ENCODE measurements around the gene KLHL22.
"Not testable (repeated sequence)": the region's sequence is repeated elsewhere in the genome, so short reads cannot be mapped to it uniquely, and the experiment has no call there.

KLHL22 gene

DNA sequence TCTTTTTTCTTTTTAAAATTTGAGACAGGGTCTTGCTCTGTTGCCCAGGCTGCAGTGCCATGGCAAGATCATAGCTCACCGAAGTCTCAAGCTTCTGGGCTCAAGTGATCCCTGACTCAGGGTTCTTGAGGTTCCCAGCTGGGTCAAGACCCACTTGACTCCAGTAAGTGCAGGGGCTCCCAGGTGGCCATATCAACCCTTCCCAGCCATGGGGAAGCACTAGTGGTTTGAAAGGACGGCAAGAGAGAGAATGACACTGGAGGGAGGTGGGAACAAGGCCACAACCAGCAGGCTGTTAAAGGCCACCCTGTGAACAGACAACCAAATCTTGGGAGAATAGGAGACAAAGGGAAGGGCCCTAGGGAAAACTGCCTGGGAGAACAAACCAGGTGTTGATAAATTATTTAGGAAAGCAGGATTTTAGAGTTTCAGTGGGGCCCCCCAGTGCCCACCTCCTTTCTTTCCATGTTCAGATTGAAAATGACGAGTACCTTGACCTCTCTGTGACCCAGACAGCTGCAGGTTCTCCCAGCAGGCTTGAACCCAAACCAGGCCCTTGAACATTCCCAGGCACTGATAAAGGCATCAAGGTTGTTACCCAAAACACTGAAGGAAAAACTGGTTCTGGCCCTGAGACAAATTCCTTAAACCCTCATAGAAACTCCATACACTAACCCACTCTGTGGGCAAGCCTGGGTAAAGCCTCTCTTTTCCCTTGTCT, 28.8 kb downstream of the KLHL22 start:
- no peak for DNase-seq

DNA sequence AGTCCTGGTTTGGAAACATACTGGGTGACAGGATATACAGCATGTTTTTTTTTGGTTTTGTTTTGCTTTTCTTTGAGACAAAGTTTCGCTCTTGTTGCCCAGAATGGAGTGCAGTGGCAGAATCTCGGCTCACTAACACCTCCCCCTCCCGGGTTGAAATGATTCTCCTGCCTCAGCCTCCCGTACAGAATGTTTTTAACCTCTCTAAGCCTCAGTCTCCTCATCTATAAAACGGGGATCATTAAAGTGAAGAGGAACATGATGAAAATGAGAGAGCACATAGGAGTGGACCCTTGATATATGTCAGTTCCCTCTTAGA, 29.9 kb downstream of the KLHL22 start:
- no peak for DNase-seq

DNA sequence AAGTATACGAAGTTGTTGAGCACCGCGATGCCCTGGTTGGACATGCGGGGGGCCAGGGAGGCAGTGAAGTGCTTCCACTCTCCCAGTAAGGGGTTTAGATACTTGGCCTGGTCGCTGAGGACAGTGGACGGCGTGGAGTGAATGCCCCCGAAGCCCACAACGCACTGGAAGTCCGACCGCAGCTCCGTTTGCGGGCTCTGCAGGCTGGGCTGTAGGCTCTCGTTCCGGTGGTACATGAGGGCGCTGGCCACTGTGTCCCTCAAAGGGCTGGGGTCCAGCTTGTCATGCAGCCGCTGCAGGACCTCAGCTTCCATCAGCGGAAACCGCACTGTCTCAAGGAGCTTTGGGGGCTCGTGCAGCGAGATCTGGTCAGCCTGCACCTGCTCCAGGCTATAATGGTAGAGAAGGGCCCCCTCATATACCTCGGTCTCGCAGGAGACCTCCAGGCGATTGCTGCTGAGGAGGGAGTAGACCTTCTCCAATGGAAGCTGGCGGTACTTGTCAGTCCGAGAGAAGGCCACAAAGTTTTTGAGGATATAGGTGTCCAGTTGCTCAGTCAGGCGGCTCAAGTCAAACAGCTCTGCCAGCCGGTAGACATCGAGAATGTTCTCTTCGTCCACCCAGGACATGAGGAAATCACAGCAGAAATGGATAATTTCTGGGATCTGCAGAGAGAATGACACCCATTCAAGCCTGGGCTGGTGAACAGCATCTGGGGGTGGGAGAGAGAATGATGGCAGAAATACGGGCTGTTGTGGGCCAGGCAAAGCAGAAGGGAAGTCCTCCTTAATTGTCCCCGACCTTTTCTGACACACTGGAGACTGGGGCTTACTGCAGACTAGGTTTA, 30.5 kb downstream of the KLHL22 start:
- DNase-seq: no peak

DNA sequence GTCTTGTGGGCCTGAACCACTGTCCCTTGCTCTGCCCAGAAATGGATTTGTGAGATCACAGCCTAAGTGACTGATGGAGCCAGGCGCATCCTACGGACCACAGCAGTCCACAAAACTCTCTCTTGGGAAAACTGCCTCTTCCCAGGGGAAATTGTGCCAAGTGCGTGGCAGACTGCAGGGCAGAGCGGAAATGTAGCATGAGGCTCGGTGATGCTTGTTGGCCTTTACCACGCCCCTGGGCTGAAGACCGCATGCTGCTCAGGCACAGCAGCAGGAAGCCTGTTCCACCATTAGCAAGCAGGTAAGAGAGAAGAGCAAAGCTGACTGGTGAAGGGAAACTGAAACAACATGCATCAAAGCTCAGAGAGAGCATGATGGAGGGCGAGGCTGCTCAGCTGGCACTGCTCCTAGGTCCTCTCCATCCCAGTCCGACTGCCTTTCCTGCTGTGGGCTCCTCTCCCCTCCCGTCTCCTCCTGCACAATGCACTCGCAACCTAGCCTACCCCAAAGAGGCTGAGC, 31.4 kb downstream of the KLHL22 start:
- peak; percentile 54 for DNase-seq

DNA sequence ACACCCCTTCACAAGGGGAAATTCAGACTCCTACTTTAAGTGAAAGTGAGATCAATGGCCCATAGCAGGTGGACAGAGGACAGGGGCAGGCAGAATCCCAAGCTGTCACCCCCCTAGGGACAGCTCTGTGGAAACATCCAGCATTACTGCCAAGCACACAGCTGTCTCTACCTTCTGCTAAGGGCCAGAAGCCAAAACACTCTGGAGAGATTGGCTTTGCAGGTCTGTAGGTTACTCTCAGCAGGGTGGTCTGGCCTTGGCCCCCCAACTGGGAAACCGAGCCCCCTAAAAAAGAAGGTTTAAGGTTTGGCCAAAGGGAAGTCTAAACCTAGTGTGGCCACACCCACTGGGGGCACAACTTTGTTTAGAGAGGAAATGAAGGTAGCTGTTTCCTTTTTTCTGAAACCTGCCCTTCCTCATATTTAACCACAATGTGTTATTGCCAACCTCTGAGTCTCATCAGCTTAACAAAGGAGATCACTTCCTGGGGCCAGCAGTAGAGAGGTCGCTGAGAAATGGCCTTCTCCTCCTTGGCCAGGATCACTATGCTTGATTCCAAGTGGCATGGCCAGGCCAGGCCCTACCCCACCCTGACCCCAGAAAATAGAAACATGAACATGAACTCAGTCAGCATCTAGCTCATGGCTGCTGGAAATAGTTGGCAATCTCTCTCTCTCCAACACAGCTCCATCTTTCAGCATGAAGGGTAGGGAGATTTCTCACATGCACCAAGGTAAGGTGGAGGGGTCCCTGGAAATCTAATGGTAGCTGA, 32.1 kb downstream of the KLHL22 start:
- DNase-seq: no peak

DNA sequence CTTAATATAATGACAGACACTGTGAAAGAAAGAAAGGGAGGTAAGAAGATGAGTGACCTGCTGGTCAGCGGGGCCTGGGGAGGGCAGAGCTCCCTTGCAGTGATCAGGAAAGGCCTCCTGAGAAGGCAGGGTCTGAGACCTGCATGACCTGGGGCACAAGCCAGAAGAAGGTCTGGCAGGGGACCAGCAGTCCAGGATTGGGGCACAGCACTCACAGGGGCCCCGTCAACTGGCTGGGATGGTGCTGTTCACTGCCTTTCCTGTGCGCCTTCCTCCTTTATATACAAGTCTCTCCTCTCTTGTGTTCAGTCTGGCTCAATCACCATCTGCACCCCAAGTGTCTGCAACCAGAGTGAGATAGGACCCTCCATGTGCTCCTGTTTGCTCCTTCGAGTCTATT, 35.7 kb downstream of the KLHL22 start:
- DNase-seq: no peak

DNA sequence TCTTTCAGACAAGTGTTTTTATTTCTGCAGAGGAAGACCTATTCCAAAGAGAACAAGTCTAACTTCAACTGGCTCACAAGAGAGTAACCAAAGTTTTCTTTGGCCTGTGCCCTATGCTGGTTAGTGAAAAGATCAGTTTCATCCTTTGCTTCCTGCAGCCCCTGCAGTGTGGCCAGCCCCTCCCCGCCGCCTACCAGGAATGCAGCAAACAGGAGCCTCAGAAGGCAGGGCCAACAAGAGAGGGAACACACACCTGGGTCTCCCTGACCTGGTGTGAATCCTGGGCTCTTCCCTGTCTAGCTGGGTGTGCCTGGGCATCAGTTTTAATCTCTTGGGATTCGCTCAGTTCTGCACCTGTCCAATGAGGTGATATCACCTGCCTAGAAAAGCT, 36.4 kb downstream of the KLHL22 start:
- no peak for DNase-seq

DNA sequence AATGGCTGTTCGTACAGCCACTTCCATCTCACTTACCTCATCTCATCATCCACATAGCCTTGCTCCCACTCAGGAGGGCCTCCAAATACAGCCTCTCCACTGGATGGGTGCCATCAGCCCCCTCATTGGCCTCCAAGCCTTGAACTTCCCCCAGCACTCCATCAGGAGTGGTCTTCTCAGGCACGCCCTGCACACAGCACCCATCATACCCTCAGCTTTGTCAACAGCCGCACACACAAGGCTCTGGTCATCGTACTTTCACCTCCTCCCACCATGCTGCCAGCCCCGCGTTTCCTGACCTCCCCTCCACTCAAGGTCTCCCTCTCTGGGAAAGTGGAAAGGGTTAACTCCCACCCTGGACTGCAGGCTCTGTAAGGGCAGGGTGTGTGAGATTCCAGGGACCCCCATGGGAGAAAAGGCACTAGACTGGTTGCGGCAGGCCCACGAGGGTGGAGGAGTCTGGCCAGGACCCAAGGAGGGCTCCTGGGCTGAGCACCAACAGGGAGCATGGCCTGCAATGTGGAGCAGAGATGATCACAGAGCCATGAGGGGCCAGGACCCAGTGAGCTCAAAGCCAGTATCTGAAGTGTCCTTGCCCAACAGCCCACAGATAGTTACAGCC, 37.0 kb downstream of the KLHL22 start:
- no peak for DNase-seq

DNA sequence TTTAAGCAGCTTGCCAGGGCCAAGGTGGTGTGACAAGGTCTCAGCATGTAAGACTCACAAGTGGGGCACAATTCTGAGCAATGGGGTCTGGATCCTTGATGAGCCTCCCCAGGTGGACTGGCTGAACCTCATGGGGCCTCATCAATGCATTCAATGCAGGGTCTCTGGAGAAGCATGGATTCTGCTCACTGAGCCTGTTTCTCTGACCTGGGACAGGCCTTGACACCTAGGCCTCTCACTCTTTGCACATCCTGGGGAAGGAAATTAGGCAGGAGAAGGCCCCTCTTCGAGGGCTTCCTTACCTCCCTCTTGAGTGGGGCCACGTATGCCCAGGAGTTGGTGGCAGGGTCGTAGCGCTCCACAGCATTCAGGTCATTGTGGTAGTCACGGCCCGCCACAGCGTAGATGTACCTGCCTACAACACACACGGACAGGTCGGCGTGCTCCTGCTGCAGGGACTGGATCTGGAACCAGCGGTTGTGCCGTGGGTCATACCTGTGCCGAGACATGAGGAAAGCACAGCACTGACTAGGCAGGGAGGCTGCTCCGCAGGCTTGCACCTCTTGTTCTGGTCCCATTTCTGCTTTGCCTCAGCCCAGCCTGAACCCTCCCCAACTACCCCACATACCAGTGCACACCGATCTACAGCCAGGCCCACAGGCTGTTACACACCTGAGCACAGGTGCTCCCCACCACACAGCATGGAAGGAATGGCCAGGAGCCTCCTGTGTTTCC, 37.9 kb downstream of the KLHL22 start:
- DNase-seq: no peak

DNA sequence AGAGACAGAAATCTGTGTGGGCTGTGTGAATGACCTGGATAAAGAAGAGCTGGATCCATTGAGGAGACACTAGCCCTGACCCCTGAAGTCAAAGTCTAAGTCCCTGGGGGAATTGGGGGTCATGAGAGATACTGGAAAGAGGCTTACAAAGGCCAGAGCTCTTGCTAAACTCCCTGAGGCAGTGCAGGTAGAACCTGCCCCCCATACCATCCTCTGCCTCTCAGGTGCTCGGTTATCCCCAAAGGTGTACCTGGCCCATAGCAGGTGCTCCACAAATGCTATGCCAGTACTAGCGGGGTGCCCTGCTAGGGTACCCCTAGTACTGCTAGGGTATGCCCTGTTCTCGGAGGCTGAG, 38.9 kb downstream of the KLHL22 start:
- DNase-seq: no peak

DNA sequence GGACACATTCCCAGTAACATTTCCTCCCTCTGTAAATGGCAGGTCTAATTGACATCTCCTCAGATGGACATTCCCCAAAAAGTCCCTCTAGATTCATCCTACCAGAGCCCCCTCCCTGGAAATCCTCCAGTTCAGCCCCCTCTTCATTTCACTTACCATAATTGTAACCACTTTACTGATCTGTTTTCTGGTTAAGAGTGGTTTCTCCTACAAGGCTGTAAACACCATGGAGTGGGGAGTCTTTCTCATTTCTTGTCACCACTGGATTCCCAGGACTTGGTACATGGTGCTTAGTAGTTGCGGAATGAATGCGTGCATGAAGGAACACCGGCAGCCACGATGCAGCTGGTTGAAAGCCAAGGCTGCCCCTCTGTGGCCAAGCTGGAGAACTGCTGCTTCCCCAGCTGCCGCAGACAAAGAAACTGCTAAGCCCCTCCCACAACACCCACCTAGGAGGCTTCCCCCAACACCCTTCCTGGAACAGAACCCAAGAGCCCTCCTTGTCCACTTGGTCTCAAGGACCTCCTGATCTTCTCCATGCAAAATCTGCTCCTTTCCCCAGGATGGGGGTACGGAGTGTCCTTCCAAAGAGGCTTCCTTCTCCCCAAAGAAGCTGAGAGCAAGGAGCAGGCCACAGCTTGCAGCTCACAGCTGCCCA, 39.4 kb downstream of the KLHL22 start:
- DNase-seq: peak; percentile 67

DNA sequence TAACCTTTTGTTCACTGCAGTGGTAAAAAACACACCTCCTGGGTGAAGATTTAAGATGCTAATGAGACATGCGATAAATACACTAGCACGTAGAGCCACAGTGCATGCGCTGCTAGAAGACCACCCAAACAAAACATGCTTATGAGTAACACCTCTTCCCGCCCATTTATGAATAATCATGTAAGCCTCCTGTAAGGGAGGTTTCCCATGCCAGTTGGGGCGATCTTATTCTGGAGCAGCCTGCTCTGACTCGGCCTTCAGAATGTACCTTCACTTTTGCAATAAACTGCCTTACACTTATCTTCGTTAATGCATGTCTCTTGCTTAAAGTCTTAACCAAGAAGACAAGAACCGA, 39.9 kb downstream of the KLHL22 start:
- DNase-seq: no peak

DNA sequence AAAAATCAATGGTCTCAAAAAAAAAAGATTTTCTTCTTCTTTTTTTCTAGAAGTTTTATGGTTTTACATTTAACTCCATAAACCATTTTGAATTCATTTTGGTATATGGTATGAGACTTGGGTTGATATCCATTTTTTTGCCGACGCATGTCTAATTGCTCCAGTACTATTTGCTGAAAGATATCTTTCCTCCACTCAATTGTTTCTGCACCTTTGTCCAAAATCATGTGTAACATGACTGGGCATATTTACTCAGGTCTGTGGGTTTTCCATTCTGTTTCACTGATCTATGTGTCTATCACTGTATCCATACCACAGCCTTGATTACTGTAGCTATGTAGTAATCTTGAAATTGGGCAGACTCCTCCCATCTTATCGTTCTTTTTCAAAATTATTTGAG, 42.4 kb downstream of the KLHL22 start:
- no peak for DNase-seq

DNA sequence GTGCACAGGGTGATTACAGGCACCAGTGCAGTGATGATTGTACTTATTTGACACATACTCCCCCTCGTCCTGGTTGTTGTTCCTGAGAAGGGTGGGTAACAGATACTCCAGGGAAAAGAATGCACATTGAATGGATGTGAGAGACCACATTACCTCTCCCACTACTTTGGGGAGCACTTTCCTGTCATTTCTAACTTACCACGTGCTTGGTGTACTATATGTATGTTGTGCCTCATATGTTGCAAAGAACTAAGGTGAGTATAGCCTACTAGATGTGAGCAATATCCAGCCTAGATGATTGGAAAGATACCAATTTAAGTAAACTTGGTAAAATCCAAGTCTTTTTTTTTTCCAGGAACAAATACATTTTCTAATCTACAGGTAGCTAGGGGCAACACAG, 43.7 kb downstream of the KLHL22 start:
- no peak for DNase-seq

DNA sequence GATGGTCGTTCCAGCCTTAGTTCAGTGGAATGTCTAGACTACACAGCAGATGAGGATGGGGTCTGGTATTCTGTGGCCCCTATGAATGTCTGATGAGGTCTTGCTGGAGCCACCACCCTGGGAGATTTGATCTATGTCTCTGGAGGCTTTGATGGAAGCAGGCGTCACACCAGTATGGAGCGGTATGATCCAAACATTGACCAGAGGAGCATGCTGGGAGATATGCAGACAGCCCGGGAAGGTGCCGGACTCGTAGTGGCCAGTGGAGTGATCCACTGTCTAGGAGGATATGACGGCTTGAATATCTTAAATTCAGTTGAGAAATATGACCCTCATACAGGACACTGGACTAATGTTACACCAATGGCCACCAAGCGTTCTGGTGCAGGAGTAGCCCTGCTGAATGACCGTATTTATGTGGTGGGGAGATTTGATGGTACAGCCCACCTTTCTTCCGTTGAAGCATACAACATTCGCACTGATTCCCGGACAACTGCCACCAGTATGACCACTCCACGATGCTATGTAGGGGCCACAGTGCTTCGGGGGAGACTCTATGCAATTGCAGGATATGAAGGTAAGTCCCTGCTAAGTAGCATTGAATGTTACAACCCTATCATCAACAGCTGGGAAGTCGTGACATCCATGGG, 44.3 kb downstream of the KLHL22 start:
- not testable (repeated sequence) for DNase-seq

DNA sequence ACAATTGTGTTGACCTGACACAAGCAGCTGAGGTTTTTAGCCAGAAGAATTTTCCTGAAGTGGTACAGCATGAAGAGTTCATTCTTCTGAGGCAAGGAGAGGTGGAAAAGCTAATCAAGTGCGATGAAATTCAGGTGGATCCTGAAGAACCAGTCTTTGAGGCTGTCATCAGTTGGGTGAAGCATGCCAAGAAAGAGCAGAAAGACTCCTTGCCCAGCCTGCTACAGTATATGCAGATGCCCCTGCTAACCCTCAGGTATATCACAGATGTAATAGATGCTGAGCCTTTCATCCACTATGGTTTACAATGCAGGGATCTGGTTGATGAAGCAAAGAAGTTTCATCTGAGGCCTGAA, 45.1 kb downstream of the KLHL22 start:
- DNase-seq: no peak

DNA sequence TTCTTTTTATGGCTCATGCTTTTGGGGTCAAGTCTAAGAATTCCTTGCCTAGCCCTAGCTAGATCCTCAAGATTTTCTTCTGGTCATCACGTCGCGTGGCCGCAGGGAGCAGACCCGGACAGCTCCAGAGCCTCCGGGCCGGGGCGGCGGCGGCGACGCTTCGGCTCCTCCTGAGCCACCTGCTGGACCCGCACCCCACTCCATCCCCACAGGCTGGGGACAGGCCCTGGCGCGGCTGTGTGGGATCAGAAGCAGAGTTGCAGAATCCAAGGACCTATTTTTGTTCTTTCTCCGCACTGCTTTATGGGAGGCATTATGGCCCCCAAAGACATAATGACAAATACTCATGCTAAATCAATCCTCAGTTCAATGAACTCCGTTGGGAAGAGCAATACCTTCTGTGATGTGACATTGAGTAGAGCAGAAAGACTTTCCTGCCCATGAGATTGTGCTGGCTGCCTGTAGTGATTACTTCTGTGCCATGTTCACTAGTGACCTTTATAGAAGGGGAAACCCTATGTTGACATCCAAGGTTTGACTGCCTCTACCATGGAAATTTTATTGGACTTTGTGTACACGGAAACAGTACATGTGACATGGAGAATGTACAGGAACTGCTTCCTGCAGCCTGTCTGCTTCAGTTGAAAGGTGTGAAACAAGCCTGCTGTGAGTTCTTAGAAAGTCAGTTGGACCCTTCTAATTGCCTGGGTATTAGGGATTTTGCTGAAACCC, 45.6 kb downstream of the KLHL22 start:
- no peak for DNase-seq

DNA sequence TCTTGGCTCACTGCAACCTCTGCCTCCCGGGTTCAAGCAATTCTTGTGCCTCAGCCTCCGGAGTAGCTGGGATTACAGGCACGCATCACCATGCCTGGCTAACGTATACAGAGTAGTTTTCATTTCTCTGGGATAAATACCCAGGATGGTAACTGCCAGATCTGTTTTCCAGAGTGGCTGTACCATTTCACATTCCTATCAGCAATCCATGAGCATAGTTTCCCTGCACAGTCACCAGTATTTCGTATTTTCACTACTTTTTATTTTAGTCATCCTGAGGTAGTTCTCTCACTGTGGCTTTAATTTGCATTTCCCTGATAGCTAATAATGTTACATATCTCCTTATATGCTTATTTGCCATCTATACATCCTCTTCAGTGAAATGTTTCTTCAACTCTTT, 47.0 kb downstream of the KLHL22 start:
- DNase-seq: no peak

DNA sequence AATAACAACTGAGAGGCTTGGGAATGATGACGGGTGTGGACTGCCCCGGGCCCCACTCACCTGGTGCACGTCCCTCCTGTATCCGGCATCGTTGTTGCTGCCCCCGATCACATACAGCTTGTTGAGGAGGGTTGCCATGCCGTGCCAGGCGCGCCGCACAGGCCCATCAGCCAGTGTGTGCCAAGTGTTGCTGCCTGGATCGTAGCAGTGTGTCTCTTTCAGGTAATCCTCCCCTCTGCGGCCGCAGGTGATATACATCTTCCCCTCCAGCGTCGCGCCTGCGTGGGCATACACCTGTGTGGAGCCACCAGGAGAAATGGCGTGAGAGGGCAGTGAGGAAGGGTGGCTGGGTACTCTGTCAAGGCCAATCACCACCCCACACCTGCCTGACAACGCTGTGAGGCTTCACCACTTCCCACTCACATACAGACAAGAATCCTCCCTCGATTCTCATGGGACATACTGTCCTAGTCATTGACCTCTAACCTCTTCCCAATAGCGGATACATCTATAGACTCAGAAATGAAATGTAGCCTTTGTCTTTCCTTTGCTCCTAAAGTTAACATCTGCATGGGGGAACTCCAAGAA, 49.1 kb downstream of the KLHL22 start:
- no peak for DNase-seq

DNA sequence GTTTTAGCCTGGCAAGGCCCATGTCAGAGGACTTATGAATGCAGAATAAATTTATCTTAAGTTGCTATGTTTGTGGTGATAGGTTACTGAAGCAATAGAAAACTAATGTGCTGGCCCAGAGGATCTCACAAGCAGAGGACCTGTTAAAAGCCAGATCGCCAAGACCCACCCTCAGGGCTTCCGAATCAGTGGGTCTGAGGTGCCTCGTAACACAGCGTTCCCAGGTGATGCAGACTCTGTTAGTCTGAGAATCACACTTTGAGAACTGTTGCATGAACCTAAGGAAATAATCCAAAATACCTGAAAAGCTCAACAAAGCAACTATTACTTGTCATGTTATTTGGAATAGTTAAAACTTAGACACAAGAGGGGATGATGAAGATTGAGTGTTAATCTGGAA, 51.3 kb downstream of the KLHL22 start:
- no peak for DNase-seq
